ENCODE results near the gene SYVN1. TPM values are rescaled to one million over a fixed set of nuclear protein-coding genes. Genes with fewer than 3 reads are reported as not detected.

Gene SYVN1
- total and polyA plus RNA-seq, 5 experiments from 2014 or later = 7.9 to 65.2 (median 10.6) TPM

Small RNAs within 50 kb of the gene (microRNA-seq; reads per million reads assigned to microRNA genes)
- not detected for gene MIR6751 (ENCODE audit: borderline microRNAs expressed)

Other genes with a start within 250 kb of the SYVN1 start
- gene ATG2A, start 217.3 kb downstream of the SYVN1 start, total RNA-seq = 10 to 100 TPM; 39.5 to 41.4 TPM
- 1 to 10 TPM; 3.4 to 4.2 (median 3.6) TPM for gene ATG2A, start 217.3 kb downstream of the SYVN1 start, polyA plus RNA-seq
- 10 to 100 TPM; 13.4 to 16.0 TPM for gene PPP2R5B, start 209.8 kb downstream of the SYVN1 start, total RNA-seq
- 1 to 10 TPM; 4.7 to 6.6 (median 5.3) TPM for gene PPP2R5B, start 209.8 kb downstream of the SYVN1 start, polyA plus RNA-seq
- under 1 TPM; 0.55 to 0.69 TPM for gene GPHA2, start 198.6 kb downstream of the SYVN1 start, total RNA-seq
- not detected for gene GPHA2, start 198.6 kb downstream of the SYVN1 start, polyA plus RNA-seq
- gene MAJIN, start 162.4 kb downstream of the SYVN1 start, total RNA-seq = 1 to 10 TPM; 1.9 to 2.4 TPM
- under 1 TPM in 2 of 3 donors, not detected in 1; 0.48 to 0.84 TPM for gene MAJIN, start 162.4 kb downstream of the SYVN1 start, polyA plus RNA-seq
- gene BATF2, start 137.5 kb downstream of the SYVN1 start, total RNA-seq = not detected
- not detected for gene BATF2, start 137.5 kb downstream of the SYVN1 start, polyA plus RNA-seq
- gene ARL2, start 120.4 kb downstream of the SYVN1 start, total RNA-seq = 10 to 100 TPM; 37.0 to 38.4 TPM
- gene ARL2, start 120.4 kb downstream of the SYVN1 start, polyA plus RNA-seq = 100 to 1,000 TPM; 108 to 135 (median 122) TPM
- 10 to 100 TPM; 27.3 to 29.6 TPM for gene SNX15, start 107.1 kb downstream of the SYVN1 start, total RNA-seq
- 10 to 100 TPM; 10.5 to 11.9 (median 11.9) TPM for gene SNX15, start 107.1 kb downstream of the SYVN1 start, polyA plus RNA-seq
- gene SAC3D1, start 93.3 kb downstream of the SYVN1 start, total RNA-seq = 1 to 10 TPM; 6.7 to 9.4 TPM
- 10 to 100 TPM in 2 of 3 donors, 1 to 10 TPM in 1; 6.7 to 13.9 (median 10.7) TPM for gene SAC3D1, start 93.3 kb downstream of the SYVN1 start, polyA plus RNA-seq
- 10 to 100 TPM; 30.1 to 33.9 TPM for gene NAALADL1, start 76.0 kb downstream of the SYVN1 start, total RNA-seq
- 10 to 100 TPM; 14.0 to 22.2 (median 14.3) TPM for gene NAALADL1, start 76.0 kb downstream of the SYVN1 start, polyA plus RNA-seq
- 1 to 10 TPM in 1 of 2 experiments, under 1 TPM in 1; 0.60 to 1.0 TPM for gene CDCA5, start 50.5 kb downstream of the SYVN1 start, total RNA-seq
- under 1 TPM; 0.22 to 0.90 (median 0.35) TPM for gene CDCA5, start 50.5 kb downstream of the SYVN1 start, polyA plus RNA-seq
- 10 to 100 TPM; 49.4 to 50.5 TPM for gene ZFPL1, start 50.3 kb downstream of the SYVN1 start, total RNA-seq
- 10 to 100 TPM; 21.5 to 33.1 (median 24.9) TPM for gene ZFPL1, start 50.3 kb downstream of the SYVN1 start, polyA plus RNA-seq
- gene VPS51, start 38.3 kb downstream of the SYVN1 start, total RNA-seq = 100 to 1,000 TPM; 258 to 274 TPM
- 100 to 1,000 TPM in 2 of 3 donors, 10 to 100 TPM in 1; 70.2 to 111 (median 106) TPM for gene VPS51, start 38.3 kb downstream of the SYVN1 start, polyA plus RNA-seq
- 10 to 100 TPM; 29.0 to 29.2 TPM for gene TM7SF2, start 22.6 kb downstream of the SYVN1 start, total RNA-seq
- gene TM7SF2, start 22.6 kb downstream of the SYVN1 start, polyA plus RNA-seq = 10 to 100 TPM; 17.4 to 22.6 (median 21.2) TPM
- gene ZNHIT2, start 16.8 kb downstream of the SYVN1 start, total RNA-seq = 10 to 100 TPM; 16.6 to 17.9 TPM
- 10 to 100 TPM; 24.3 to 33.1 (median 29.8) TPM for gene ZNHIT2, start 16.8 kb downstream of the SYVN1 start, polyA plus RNA-seq
- gene FAU, start 12.4 kb downstream of the SYVN1 start, total RNA-seq = 1,000 to 10,000 TPM; 1,487 to 1,501 TPM
- gene FAU, start 12.4 kb downstream of the SYVN1 start, polyA plus RNA-seq = 1,000 to 10,000 TPM; 1,097 to 1,366 (median 1,350) TPM
- gene MRPL49, start 12.2 kb downstream of the SYVN1 start, total RNA-seq = 10 to 100 TPM; 76.0 to 76.2 TPM
- 10 to 100 TPM; 78.9 to 96.9 (median 90.1) TPM for gene MRPL49, start 12.2 kb downstream of the SYVN1 start, polyA plus RNA-seq
- not detected for gene SPDYC, start 35.7 kb upstream of the SYVN1 start, total RNA-seq
- not detected for gene SPDYC, start 35.7 kb upstream of the SYVN1 start, polyA plus RNA-seq
- gene CAPN1, start 47.4 kb upstream of the SYVN1 start, total RNA-seq = 100 to 1,000 TPM in 1 of 2 experiments, 10 to 100 TPM in 1; 99.5 to 106 TPM
- 10 to 100 TPM; 75.6 to 79.2 (median 78.9) TPM for gene CAPN1, start 47.4 kb upstream of the SYVN1 start, polyA plus RNA-seq
- gene POLA2, start 127.4 kb upstream of the SYVN1 start, total RNA-seq = 10 to 100 TPM; 24.5 to 24.7 TPM
- gene POLA2, start 127.4 kb upstream of the SYVN1 start, polyA plus RNA-seq = 10 to 100 TPM in 2 of 3 donors, 1 to 10 TPM in 1; 9.7 to 13.5 (median 10.9) TPM
- gene CDC42EP2, start 180.3 kb upstream of the SYVN1 start, total RNA-seq = 1 to 10 TPM in 1 of 2 experiments, not detected in 1; 1.4 TPM
- gene CDC42EP2, start 180.3 kb upstream of the SYVN1 start, polyA plus RNA-seq = not detected
- gene DPF2, start 199.3 kb upstream of the SYVN1 start, total RNA-seq = 100 to 1,000 TPM in 1 of 2 experiments, 10 to 100 TPM in 1; 96.5 to 100 TPM
- 10 to 100 TPM; 48.3 to 64.9 (median 51.3) TPM for gene DPF2, start 199.3 kb upstream of the SYVN1 start, polyA plus RNA-seq
- gene TIGD3, start 220.2 kb upstream of the SYVN1 start, total RNA-seq = 1 to 10 TPM; 1.5 to 1.9 TPM
- gene TIGD3, start 220.2 kb upstream of the SYVN1 start, polyA plus RNA-seq = under 1 TPM; 0.15 to 0.67 (median 0.21) TPM
- 10 to 100 TPM; 22.2 to 23.4 TPM for gene SLC25A45, start 248.1 kb upstream of the SYVN1 start, total RNA-seq
- 10 to 100 TPM; 10.8 to 19.2 (median 11.0) TPM for gene SLC25A45, start 248.1 kb upstream of the SYVN1 start, polyA plus RNA-seq